ENCODE measurements around the gene SCN9A. TPM values are rescaled to one million over a fixed set of nuclear protein-coding genes. Genes with fewer than 3 reads are reported as not detected.

The SCN9A gene
- total and polyA plus RNA-seq, 9 of the 15 experiments (the other 6 are each of a cell fraction or from before 2014, with no cell fraction given), result 1.4 to 22.8 (median 7.1) TPM

DNA sequence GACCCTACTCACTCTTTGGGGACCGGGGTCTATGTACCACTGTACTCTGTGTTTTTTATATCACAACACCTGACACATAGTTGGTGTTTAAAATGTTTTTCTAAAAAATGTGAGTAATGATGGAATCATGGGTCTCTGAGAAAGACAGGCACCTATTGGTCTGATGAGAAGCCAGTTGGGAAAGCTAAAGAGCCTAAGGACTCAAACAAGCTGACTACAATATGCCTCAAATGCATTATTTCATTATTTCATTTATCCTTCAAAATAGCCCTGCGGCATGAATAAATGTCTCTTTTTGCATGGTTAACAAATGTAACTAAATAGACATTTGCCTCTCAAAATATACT is 145.0 kb downstream of the SCN9A start:
- in situ Hi-C loops (cut with MboI), result no loop called here
- Histone ChIP-seq H3K4me1 (replicated peaks in 1 of 2; ENCODE audit: control insufficient read depth in 2 of 2, insufficient read depth in 2 of 2, low read length in 2 of 2) (no peaks in the 10 kb centered on the region), H3K79me2 (ENCODE audit: control insufficient read depth, insufficient read depth, low read length) (no peaks in the 10 kb centered on the region), H3K9me1 (ENCODE audit: control insufficient read depth, insufficient read depth, low read length) (no peaks in the 10 kb centered on the region), H3K9me3 (replicated peaks; ENCODE audit: control insufficient read depth, insufficient read depth, low read depth, low read length) (no peaks in the 10 kb centered on the region), H3K27me3 (ENCODE audit: control insufficient read depth in 2 of 2, insufficient read depth in 2 of 2, low read length in 2 of 2) (no peaks in the 10 kb centered on the region), H3K4me2 (ENCODE audit: insufficient read depth, low read length) (no peak overlapping the region), H3K4me3 (no peak overlapping the region), H3K36me3 (ENCODE audit: control insufficient read depth, insufficient read depth, low read length) (no peaks in the 10 kb centered on the region; the same call in 2 of the 3 replicates), H3K27ac (ENCODE audit: extremely low read depth, low read depth, low read length) (no peak overlapping the region), H4K20me1 (replicated peaks; ENCODE audit: control insufficient read depth, insufficient read depth, low read length) (no peaks in the 10 kb centered on the region), H2AFZ (ENCODE audit: low read depth, low read length) (no peak overlapping the region), H3K9ac (ENCODE audit: insufficient read depth in 1 of 2, low read depth in 2 of 2, low read length in 2 of 2) (no peak overlapping the region)
- ChIA-PET CTCF (ENCODE audit: low intra/inter-chr PET ratio) (no interaction called here), POLR2A (no interaction called here)
- BruUV-seq (replicated peaks), result no TSS peak
- ATAC-seq (no peak), DNase-seq (ENCODE audit: extremely low read depth in 1 of 4, low spot score in 3 of 4) (no peak), FAIRE-seq (no peak)
- 32% methylated on average over 2 of the region's 2 CpGs for WGBS (ENCODE audit: insufficient coverage, low coverage, missing lambda C conversion rate)
- intact Hi-C loops (cut with micrococcal nuclease), result no loop called here
- TF ChIP-seq BCL6 (CRISPR knock-in tag; IDR thresholded peaks at IDR 0.05) (no peak), RAD51 (IDR thresholded peaks at IDR 0.05; ENCODE audit: borderline replicate concordance, low read depth) (no peak), NFE2L1 (tag; IDR thresholded peaks at IDR 0.05; ENCODE audit: borderline replicate concordance, low read depth) (no peak), NFATC3 (IDR thresholded peaks at IDR 0.05) (no peak), BMI1 (IDR thresholded peaks at IDR 0.05; ENCODE audit: low read length) (no peak), ZNF282 (CRISPR knock-in tag; IDR thresholded peaks at IDR 0.05) (no peak)
- TF ChIP-seq, protein P1, sequence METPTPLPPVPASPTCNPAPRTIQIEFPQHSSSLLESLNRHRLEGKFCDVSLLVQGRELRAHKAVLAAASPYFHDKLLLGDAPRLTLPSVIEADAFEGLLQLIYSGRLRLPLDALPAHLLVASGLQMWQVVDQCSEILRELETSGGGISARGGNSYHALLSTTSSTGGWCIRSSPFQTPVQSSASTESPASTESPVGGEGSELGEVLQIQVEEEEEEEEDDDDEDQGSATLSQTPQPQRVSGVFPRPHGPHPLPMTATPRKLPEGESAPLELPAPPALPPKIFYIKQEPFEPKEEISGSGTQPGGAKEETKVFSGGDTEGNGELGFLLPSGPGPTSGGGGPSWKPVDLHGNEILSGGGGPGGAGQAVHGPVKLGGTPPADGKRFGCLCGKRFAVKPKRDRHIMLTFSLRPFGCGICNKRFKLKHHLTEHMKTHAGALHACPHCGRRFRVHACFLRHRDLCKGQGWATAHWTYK (CRISPR knock-in tag; IDR thresholded peaks at IDR 0.05), result no peak
- TF ChIP-seq, protein P2, sequence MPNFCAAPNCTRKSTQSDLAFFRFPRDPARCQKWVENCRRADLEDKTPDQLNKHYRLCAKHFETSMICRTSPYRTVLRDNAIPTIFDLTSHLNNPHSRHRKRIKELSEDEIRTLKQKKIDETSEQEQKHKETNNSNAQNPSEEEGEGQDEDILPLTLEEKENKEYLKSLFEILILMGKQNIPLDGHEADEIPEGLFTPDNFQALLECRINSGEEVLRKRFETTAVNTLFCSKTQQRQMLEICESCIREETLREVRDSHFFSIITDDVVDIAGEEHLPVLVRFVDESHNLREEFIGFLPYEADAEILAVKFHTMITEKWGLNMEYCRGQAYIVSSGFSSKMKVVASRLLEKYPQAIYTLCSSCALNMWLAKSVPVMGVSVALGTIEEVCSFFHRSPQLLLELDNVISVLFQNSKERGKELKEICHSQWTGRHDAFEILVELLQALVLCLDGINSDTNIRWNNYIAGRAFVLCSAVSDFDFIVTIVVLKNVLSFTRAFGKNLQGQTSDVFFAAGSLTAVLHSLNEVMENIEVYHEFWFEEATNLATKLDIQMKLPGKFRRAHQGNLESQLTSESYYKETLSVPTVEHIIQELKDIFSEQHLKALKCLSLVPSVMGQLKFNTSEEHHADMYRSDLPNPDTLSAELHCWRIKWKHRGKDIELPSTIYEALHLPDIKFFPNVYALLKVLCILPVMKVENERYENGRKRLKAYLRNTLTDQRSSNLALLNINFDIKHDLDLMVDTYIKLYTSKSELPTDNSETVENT (CRISPR knock-in tag; IDR thresholded peaks at IDR 0.05), result no peak
- TF ChIP-seq, protein P3, sequence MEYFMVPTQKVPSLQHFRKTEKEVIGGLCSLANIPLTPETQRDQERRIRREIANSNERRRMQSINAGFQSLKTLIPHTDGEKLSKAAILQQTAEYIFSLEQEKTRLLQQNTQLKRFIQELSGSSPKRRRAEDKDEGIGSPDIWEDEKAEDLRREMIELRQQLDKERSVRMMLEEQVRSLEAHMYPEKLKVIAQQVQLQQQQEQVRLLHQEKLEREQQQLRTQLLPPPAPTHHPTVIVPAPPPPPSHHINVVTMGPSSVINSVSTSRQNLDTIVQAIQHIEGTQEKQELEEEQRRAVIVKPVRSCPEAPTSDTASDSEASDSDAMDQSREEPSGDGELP (CRISPR knock-in tag; IDR thresholded peaks at IDR 0.05; ENCODE audit: borderline replicate concordance), result no peak
- TF ChIP-seq, protein P4, sequence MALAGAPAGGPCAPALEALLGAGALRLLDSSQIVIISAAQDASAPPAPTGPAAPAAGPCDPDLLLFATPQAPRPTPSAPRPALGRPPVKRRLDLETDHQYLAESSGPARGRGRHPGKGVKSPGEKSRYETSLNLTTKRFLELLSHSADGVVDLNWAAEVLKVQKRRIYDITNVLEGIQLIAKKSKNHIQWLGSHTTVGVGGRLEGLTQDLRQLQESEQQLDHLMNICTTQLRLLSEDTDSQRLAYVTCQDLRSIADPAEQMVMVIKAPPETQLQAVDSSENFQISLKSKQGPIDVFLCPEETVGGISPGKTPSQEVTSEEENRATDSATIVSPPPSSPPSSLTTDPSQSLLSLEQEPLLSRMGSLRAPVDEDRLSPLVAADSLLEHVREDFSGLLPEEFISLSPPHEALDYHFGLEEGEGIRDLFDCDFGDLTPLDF (CRISPR knock-in tag; IDR thresholded peaks at IDR 0.05), result no peak
- TF ChIP-seq, protein P5, sequence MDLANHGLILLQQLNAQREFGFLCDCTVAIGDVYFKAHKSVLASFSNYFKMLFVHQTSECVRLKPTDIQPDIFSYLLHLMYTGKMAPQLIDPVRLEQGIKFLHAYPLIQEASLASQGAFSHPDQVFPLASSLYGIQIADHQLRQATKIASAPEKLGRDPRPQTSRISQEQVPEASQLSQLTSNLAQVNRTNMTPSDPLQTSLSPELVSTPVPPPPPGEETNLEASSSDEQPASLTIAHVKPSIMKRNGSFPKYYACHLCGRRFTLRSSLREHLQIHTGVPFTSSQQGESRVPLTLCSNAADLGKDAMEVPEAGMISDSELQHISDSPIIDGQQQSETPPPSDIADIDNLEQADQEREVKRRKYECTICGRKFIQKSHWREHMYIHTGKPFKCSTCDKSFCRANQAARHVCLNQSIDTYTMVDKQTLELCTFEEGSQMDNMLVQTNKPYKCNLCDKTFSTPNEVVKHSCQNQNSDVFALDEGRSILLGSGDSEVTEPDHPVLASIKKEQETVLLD (IDR thresholded peaks at IDR 0.05), result no peak
- TF ChIP-seq, protein P6, sequence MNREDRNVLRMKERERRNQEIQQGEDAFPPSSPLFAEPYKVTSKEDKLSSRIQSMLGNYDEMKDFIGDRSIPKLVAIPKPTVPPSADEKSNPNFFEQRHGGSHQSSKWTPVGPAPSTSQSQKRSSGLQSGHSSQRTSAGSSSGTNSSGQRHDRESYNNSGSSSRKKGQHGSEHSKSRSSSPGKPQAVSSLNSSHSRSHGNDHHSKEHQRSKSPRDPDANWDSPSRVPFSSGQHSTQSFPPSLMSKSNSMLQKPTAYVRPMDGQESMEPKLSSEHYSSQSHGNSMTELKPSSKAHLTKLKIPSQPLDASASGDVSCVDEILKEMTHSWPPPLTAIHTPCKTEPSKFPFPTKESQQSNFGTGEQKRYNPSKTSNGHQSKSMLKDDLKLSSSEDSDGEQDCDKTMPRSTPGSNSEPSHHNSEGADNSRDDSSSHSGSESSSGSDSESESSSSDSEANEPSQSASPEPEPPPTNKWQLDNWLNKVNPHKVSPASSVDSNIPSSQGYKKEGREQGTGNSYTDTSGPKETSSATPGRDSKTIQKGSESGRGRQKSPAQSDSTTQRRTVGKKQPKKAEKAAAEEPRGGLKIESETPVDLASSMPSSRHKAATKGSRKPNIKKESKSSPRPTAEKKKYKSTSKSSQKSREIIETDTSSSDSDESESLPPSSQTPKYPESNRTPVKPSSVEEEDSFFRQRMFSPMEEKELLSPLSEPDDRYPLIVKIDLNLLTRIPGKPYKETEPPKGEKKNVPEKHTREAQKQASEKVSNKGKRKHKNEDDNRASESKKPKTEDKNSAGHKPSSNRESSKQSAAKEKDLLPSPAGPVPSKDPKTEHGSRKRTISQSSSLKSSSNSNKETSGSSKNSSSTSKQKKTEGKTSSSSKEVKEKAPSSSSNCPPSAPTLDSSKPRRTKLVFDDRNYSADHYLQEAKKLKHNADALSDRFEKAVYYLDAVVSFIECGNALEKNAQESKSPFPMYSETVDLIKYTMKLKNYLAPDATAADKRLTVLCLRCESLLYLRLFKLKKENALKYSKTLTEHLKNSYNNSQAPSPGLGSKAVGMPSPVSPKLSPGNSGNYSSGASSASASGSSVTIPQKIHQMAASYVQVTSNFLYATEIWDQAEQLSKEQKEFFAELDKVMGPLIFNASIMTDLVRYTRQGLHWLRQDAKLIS (CRISPR knock-in tag; IDR thresholded peaks at IDR 0.05), result no peak
